ENCODE data around the gene VSX1. TPM values are rescaled to one million over a fixed set of nuclear protein-coding genes. Genes with fewer than 3 reads are reported as not detected.

The VSX1 gene
- polyA plus RNA-seq, 1 of the 3 experiments (the other 2 are of a cell fraction) = not detected

DNA sequence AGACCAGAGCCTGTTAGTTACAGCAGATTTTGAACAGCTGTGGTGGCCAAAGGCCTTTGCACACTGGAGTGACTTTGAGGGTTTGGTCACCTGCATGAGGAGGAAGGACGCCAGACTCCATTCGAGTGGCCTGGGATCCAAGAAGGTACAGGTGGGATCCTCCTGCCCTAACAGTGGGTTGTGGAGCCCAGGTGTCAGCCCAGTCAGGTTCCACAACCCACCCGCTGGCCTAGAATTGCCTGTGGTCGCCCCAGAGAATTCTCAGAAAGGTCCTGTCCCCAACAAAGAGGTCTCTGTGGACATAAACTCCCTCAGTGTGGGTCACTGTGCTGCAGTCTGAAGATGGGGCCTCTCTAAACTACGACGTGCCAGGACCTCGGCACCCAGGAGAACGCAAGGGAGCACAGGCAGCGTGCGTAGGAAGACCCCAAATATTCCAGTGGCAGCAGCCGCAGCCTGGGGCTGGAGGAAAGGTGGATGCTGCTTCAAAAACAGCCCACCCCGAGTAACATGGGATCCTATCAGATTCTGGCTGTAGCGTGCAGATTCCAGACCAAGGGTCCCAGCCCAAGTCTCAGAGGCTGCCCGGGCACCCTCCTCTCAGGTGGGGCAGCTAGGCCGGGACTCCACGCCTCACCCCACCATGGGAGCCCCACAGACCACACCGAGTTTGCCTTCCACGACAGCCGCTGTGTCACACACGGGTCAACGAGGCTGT lies 40.0 kb downstream of the VSX1 start:
- CTCF ChIA-PET = no interaction called here
- WGBS (ENCODE audit: low lambda C conversion rate) = 89% methylated on average over 16 of the region's 21 CpGs
- Histone ChIP-seq H3K4me2 (no peak overlapping the region), H4K20me1 (ENCODE audit: insufficient read depth) (no peaks in the 10 kb centered on the region), H3K9ac (no peak overlapping the region), H3K4me3 (ENCODE audit: low read depth in 2 of 2, low read length in 1 of 2) (no peak overlapping the region), H2AFZ (ENCODE audit: low read depth) (no peak overlapping the region), H3K4me1 (ENCODE audit: control insufficient read depth in 1 of 2, insufficient read depth in 2 of 2, low read depth in 1 of 2, low read length in 1 of 2) (peaks cover 0 to 9% of the 10 kb centered on the region in 2 experiments; a peak in 1 of 4 replicates), H3K79me2 (ENCODE audit: insufficient read depth) (no peaks in the 10 kb centered on the region), H3K9me2 (no peaks in the 10 kb centered on the region), H3K27ac (ENCODE audit: low read depth in 2 of 2, low read length in 1 of 2) (no peak overlapping the region), H3F3A (replicated peaks; ENCODE audit: insufficient read depth) (no peaks in the 10 kb centered on the region), H3K9me3 (no peaks in the 10 kb centered on the region), H3K27me3 (ENCODE audit: insufficient read depth) (no peaks in the 10 kb centered on the region), H3K36me3 (replicated peaks in 1 of 2; ENCODE audit: control insufficient read depth in 1 of 2, insufficient read depth in 2 of 2, low read length in 1 of 2) (no peaks in the 10 kb centered on the region)
- POLR2A ChIA-PET = no interaction called here
- TF ChIP-seq YY1 (IDR thresholded peaks at IDR 0.05; ENCODE audit: low read depth) (no peak), RFX5 (IDR thresholded peaks at IDR 0.05; ENCODE audit: low read length) (no peak), RXRA (IDR thresholded peaks at IDR 0.05; ENCODE audit: borderline replicate concordance, low read depth) (no peak), RCOR1 (IDR thresholded peaks at IDR 0.05; ENCODE audit: low read length) (no peak), FOXM1 (IDR thresholded peaks at IDR 0.05; ENCODE audit: low read depth) (no peak), CHD2 (IDR thresholded peaks at IDR 0.05; ENCODE audit: low read length, partially characterized antibody) (no peak), NFIC (IDR thresholded peaks at IDR 0.05; ENCODE audit: borderline replicate concordance) (no peak), EZH2phosphoT487 (IDR thresholded peaks at IDR 0.05; ENCODE audit: borderline replicate concordance, low read depth) (no peak)
- TF ChIP-seq, protein P1, sequence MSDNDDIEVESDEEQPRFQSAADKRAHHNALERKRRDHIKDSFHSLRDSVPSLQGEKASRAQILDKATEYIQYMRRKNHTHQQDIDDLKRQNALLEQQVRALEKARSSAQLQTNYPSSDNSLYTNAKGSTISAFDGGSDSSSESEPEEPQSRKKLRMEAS (IDR thresholded peaks at IDR 0.05; ENCODE audit: low read depth) = no peak
- DNase-seq = no peak

DNA sequence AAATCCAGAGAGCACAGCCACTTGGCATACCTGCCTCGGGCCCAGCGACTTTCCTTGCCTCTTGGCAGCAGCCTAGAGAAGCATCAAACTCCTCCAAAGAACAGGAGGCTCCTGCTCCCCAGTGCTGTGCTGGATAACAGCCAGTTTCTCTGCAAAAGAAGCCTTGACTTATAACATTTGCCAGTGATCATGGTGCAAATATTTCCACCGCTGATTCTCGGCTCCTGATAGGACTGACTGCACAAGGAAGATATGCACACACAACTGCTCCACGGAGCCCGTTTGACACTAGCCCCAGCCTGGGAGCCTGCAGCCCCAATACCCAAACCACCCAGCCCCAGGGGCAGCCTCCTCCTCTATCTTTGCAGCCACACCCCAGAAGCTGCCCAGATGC lies 41.5 kb downstream of the VSX1 start:
- Histone ChIP-seq H3K4me1 (ENCODE audit: control insufficient read depth in 1 of 2, insufficient read depth in 2 of 2, low read depth in 1 of 2, low read length in 1 of 2) (peaks cover 0 to 9% of the 10 kb centered on the region in 2 experiments; a peak in 1 of 4 replicates), H3K4me2 (no peak overlapping the region), H3K4me3 (ENCODE audit: low read depth in 2 of 2, low read length in 1 of 2) (no peak overlapping the region), H3K36me3 (replicated peaks in 1 of 2; ENCODE audit: control insufficient read depth in 1 of 2, insufficient read depth in 2 of 2, low read length in 1 of 2) (no peaks in the 10 kb centered on the region), H3K79me2 (ENCODE audit: insufficient read depth) (no peaks in the 10 kb centered on the region), H3K27ac (ENCODE audit: low read depth in 2 of 2, low read length in 1 of 2) (no peak overlapping the region), H2AFZ (ENCODE audit: low read depth) (no peak overlapping the region), H3K9me3 (no peaks in the 10 kb centered on the region), H3F3A (replicated peaks; ENCODE audit: insufficient read depth) (no peaks in the 10 kb centered on the region), H3K27me3 (ENCODE audit: insufficient read depth) (no peaks in the 10 kb centered on the region), H3K9me2 (no peaks in the 10 kb centered on the region), H3K9ac (no peak overlapping the region), H4K20me1 (ENCODE audit: insufficient read depth) (no peaks in the 10 kb centered on the region)
- TF ChIP-seq GATA2 (CRISPR knock-in tag; IDR thresholded peaks at IDR 0.05) (no peak), NRF1 (IDR thresholded peaks at IDR 0.05; ENCODE audit: low read depth, low read length) (no peak), RXRA (IDR thresholded peaks at IDR 0.05; ENCODE audit: borderline replicate concordance, low read depth) (no peak), TEAD4 (IDR thresholded peaks at IDR 0.05; ENCODE audit: borderline replicate concordance, insufficient read depth) (no peak), YY1 (IDR thresholded peaks at IDR 0.05; ENCODE audit: low read depth) (no peak), MEF2A (IDR thresholded peaks at IDR 0.05; ENCODE audit: borderline replicate concordance, low read depth) (no peak), FOSL2 (IDR thresholded peaks at IDR 0.05; ENCODE audit: borderline replicate concordance, low read depth) (no peak), ELF1 (IDR thresholded peaks at IDR 0.05) (no peak), TAF1 (IDR thresholded peaks at IDR 0.05; ENCODE audit: borderline replicate concordance, low read depth, low read length) (no peak), MXI1 (IDR thresholded peaks at IDR 0.05; ENCODE audit: low read depth, low read length) (no peak), RAD21 (IDR thresholded peaks at IDR 0.05; ENCODE audit: low read length) (no peak), FOXJ3 (CRISPR knock-in tag; IDR thresholded peaks at IDR 0.05) (no peak)
- TF ChIP-seq, protein P2, sequence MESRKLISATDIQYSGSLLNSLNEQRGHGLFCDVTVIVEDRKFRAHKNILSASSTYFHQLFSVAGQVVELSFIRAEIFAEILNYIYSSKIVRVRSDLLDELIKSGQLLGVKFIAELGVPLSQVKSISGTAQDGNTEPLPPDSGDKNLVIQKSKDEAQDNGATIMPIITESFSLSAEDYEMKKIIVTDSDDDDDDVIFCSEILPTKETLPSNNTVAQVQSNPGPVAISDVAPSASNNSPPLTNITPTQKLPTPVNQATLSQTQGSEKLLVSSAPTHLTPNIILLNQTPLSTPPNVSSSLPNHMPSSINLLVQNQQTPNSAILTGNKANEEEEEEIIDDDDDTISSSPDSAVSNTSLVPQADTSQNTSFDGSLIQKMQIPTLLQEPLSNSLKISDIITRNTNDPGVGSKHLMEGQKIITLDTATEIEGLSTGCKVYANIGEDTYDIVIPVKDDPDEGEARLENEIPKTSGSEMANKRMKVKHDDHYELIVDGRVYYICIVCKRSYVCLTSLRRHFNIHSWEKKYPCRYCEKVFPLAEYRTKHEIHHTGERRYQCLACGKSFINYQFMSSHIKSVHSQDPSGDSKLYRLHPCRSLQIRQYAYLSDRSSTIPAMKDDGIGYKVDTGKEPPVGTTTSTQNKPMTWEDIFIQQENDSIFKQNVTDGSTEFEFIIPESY (IDR thresholded peaks at IDR 0.05; ENCODE audit: borderline replicate concordance, low read depth) = no peak
- 78% methylated on average over 5 of the region's 6 CpGs for WGBS (ENCODE audit: low lambda C conversion rate)
- DNase-seq = no peak
- CTCF ChIA-PET = no interaction called here
- POLR2A ChIA-PET = no interaction called here

Measured in SK-N-SH (cell line).